8988T (cell line): ENCODE data around the gene C2orf76.

Source experiments
- DNase-seq: peaks from one replicate; pipeline ENCODE4 v3.0.0; 2011

The C2orf76 gene

DNA sequence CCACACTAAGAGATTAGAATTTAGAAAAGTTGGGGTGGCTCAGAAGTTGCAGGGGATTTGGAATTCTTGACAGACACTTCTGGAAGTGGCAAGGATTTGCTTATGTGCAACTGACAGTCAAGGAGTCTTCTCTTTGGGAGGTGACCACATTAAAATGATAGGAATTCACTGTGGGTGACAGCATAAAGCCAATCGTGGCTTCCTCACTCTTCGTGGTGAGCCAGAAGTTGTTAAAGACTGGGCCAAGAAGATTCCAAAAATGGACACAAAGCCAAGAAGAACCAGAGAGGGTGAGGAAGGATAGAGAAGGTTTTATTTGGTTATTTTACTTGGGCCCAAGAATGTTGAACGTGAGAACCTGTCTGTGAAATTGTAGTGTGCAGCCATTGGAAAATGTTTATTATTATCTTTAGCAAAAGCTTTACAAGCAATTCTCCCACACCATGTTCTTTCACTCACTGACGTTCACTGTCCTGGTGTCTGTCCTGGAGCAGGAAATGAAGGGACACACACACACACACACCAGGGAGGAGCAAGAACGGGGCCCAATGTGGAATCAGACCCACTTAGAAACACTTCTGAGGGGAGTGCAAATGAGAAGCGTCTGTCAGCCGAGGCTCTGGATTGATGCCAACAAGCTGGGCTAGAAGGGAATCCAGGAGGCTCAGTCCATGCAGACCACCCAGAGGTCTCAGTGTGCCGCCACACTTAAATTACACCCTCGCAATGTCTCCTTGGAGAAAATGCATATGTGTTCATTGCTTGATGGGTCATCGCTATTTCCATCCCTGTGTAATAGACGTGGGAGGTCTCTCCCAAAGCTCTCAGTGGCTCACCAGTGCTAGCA lies 105.8 kb downstream of the C2orf76 start:
- DNase-seq = no peak

GRCh38 chr2:119259296-119259860 lies 107.3 kb downstream of the C2orf76 start:
- no peak for DNase-seq

- no peak for DNase-seq
Measured at GRCh38 chr2:119257198-119257597, 109.4 kb downstream of the C2orf76 start.

GRCh38 chr2:119256582-119256921 lies 110.1 kb downstream of the C2orf76 start:
- no peak for DNase-seq

DNA sequence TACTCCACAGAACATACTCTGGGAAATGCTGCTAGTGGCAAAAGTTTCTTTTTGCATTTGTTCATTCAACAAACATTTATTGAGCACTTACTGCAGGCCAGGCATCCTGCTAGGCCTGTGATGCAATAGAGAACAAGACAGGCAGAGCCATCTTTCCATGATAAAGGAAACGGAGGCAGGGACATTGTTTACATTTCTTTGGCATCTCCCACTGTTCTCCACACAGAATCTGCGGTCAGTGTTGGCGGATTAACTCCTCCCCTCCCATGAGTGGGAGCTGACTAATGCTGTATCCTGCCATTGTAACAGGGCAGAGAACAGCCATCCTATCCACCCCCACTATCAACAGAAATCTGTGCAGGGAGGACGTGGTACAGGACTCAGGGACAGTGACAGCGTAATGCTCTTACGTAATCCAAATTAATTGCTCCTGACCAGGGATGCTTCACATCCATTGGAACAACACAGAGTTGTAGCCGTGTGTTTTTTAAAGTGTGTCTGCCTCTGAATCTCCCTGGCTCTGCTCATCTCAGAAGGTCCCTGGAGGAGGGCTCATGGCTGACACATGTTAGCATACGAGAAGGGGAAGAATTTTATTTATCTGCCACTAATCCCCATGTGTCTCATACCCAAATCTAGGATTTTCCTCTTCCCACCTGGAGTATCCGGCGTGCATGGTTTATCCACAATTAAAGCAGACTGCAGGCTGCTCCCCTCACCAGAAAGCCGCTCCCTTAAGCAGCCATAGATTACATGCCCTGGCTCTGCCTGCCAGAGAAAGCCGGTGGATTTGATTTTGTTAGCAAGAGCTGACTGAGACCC lies 110.7 kb downstream of the C2orf76 start:
- no peak for DNase-seq

- DNase-seq = no peak
Measured at GRCh38 chr2:119254601-119255080, 112.0 kb downstream of the C2orf76 start.

DNA sequence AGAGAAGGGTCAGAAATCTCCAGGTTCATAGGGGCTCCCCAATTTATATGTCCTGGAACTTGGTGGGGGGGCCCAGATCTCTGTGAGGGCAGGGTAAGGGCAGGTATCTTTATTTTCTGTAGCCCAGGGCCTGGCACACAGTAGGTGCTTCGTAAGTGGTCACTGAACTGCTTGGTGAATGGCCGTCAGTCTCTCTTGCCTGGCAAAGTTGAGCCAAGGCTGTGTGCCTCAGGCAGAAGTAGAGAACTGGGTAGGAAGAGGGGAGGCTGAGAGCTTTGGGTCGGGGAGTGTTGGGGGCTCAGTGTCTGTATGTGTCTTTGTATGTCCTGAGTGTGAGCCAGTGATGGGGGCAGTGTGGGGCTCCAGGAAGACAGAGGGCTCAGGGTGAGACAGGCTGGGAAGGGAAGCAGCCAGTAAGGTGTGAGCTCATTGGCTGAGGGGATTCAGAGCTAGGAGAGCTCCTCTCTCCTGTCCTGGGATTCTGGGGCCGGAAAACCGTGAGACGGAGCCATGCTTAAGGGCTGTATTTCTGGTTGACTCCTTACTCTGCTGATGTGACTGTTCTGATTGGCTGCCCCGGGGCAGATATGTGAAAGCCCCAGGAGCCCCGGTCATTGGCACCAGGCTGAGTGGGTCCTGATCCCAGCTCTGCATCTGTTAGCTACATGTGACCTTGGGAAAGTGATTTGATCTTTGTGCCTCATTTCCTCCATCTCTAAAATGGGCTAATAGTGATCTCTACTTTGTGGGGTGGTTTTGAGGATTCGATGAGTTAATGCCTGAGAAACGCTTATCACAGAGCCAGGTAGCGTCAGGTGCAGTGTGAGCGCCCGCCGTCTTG lies 112.7 kb downstream of the C2orf76 start:
- DNase-seq = no peak

- DNase-seq = no peak
Measured at GRCh38 chr2:119253114-119253702, 113.4 kb downstream of the C2orf76 start.
